Testis (tissue), 2 donors: ENCODE data around the gene TAB2.

Experiments
- CTCF ChIP-seq, 3 experiments: fragments of 450-650 bp in 2 of 3; fragments of 200-600 bp in 1 of 3; sonication (generic) in 1 of 3; IDR thresholded peaks; one replicate each; pipeline ENCODE4 v1.5.1; 2016 to 2019; ENCODE audit warnings: antibody characterized with exemption in 3 of 3, mild to moderate bottlenecking in 2 of 3, moderate library complexity in 1 of 3
- POLR2A ChIP-seq: fragments of 450-650 bp; IDR thresholded peaks from one replicate; pipeline ENCODE4 v1.6.1; 2017; ENCODE audit warnings: antibody characterized with exemption, mild to moderate bottlenecking, moderate library complexity

- TF ChIP-seq CTCF (IDR thresholded peaks at IDR 0.05): no peak
- no peak for TF ChIP-seq POLR2A
Measured at GRCh38 chr6:149268768-149269167, 48.7 kb upstream of the TAB2 start.
